NCI-H748 (cell line): ENCODE data around the gene JMY.
"Not testable (repeated sequence)": the region's sequence is repeated elsewhere in the genome, so short reads cannot be mapped to it uniquely, and the experiment has no call there.

Experiments used
- DNase-seq: peaks from one replicate; lab custom pipeline; 2025; ENCODE audit not compliant: unreplicated experiment; lab: John Stamatoyannopoulos, UW

JMY gene

DNA sequence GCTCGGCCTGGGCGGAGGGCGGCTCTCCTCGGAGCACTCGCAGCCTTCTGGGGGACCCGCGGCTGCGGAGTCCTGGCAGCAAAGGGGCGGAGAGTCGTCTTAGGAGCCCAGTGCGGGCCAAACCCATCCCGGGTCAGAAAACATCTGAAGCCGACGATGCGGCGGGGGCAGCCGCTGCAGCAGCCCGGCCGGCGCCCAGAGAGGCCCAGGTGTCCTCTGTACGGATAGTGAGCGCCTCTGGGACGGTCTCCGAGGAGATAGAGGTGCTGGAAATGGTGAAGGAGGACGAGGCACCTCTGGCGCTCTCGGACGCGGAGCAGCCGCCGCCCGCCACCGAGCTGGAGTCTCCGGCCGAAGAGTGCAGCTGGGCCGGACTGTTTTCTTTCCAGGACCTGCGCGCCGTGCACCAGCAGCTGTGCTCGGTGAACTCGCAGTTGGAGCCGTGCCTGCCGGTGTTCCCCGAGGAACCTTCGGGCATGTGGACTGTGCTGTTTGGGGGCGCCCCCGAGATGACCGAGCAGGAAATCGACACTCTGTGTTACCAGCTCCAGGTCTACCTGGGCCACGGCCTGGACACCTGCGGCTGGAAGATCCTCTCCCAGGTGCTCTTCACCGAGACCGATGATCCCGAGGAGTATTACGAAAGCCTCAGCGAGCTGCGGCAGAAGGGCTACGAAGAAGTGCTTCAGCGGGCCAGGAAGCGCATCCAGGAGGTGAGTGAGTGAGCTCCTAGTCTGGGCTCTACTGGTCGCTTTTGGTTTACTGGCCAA is 1.2 kb downstream of the JMY start:
- DNase-seq = peak; percentile 78

DNA sequence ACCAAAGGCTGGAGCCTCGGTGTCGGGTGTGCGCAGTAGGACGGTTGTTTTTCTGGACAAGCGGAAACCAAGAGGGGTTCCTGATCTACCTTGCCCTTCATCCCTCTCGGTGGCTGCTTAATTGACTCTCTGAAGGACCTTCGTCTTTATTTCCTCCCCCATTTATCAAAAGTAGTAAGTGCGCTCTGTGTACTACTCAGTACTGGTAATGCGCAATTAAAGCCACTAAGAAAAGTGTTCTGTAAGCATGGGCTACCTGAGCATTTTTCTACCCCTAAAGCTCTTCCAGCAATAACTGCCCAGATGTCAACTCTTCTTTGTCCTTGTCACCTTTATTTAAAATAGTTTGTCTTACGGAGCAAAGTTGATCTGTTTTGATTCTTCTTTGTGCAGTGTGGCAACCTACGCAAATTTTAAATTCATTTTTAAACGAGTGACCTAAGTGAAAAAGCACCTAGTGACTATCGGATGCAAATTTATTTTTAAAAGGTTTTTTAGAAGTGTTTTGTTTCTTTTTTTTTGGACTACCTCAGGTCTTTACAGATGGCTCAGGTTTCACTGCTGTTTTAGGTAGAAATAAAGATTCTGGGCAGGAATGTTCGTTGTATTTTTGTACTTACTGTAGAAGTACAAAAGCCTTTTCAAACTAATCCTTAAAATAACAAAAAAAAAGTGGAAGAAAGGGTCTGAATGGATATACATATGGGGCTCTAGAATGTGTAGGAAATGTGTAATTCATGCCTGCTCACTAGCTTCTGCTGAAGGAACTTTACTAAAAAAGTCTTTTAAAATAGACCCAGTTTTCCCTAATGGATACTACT is 2.0 kb downstream of the JMY start:
- no peak for DNase-seq

DNA sequence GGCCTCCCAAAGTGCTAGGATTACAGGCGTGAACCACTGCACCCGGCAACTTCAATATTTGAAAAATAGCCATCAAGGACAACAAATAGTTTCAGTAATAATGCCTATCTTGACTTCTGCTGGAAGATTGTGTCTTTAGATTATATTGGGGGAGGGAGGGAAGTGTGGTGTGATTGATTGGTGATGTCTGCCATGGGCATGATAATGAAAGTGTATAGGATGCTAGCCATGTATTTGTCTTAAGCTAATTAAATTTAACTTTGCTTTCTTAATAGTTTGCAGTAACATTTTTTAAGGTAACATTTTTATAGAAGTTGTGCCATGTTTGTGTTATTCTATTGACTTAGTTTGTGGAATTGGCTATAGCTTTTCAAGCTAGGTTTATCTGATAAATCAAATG is 4.6 kb downstream of the JMY start:
- DNase-seq = no peak

DNA sequence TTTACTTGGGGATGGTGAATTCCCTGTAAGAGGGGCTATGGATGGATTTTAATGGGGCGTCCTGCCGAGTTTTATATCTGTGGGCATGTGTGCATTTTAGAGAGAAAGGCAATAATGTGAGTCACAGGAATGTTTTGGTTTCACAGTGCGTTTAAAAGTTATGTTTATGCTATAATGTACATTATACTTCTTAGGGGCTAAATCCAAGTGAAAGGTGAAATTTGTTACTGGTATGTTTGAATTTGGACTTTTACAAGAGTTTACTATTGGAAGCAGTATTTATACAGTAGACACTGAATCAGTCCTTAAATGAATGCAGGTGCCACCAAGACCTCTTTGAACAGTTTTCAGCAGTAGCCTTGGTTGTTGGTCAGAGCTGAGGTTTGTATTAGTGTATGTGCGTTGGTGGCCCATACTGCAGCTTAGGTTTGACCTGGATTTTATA is 5.6 kb downstream of the JMY start:
- no peak for DNase-seq

DNA sequence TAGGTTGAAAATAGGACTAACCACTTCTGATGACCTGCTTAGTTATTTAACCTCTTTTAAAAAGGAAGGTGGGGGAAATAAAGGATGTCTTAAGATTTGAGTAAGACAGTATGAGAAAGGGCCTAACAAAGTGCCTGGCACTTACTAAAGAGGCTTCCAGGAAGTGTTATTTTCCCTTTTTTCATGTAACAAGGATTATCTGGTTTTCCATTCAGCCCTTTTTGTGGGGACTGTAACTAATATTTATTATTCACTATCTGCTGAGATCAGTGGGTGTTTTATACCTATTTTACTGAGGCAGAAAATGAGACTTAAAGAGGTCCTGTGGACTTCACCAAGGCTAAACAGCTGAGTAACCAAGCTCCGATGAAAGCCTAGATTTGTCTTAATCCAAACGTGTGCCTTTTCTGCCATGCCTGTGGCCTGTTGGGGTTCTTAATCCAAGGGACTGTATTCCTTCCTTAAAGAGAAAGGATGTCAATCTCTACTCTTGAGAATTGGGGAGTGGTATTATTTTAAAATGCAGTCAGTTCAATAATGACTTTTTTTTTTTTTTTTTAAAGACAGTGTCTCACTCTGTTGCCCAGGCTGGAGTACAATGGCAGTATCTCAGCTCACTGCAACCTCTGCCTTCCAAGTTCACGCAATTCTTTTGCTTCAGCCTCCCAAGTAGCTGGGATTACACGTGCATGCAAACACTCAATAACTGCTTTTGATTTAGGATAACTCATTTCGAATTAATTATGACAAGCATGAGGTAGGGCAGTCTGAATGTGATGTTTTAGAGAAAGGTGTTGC is 6.5 kb downstream of the JMY start:
- no peak for DNase-seq

DNA sequence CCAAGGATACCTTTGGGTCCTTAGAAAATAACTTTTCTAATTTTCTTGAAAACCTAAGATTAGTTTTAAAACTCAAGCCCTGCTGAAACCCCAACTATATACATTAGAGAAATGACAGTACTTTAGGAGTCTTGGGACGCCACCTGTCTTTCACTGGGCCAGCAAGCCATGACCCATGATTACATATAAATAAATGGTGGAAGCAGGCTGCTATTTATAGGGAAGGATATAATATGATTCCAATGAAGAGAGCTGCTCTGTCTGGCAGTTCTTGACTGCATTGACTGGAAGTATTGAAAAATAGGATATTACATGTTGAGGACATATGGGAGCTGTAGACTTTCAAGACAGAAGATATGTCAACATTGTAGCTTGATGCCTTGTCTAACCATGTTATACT is 7.3 kb downstream of the JMY start:
- no peak for DNase-seq

DNA sequence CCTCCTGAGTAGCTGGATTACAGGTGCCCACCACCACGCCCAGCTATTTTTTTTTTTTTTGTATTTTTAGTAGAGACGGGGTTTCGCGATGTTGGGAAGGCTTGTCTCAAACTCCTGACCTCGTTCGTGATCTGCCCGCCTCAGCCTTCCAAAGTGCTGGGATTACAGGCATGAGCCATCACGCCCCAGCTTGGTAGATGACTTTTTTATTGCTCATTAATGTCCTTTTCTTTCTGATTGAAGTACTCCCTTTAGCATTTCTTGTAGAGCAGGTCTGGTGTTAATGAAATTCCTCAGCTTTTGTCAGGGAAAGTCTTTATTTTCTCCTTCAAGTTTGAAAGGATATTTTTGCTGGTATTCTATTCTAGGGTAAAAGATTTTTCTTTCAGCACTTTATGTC is 18.1 kb downstream of the JMY start:
- not testable (repeated sequence) for DNase-seq

DNA sequence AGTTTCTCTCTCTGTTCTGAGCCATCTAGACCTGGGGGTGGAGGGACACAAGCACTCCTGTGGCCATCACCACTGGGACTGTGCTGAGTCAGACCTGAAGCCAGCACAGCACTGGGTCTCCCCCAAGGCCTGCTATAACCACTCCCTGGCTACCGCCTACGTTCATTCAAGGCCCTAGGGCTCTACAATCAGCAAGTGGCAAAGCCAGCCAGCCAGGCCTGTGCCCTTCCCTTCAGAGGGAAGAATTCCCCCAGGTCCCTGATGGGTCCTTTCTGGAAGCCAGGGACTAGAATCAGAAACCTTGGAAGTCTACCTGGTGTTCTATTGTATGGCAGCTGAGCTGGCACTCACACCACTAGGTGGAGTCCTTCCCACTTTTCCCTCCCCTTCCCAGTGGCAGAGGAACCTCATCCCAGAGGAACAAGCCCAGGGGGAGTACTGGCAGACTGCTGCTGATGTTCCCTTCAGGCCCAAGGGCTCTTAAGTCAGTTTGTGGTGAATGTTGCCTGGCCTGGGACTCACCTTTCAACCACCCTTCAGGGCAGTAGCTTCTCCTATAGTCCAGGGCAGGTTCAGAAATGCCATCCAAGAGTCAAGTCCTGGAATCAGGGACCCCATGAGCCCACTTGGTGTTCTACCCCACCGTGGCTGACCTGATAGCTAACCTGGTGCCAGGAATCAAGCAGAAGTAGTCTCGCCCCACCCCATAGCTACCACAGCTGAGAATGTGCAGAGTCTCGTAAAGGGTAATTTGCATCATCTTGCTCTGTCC is 20.0 kb downstream of the JMY start:
- peak; percentile 55 for DNase-seq

DNA sequence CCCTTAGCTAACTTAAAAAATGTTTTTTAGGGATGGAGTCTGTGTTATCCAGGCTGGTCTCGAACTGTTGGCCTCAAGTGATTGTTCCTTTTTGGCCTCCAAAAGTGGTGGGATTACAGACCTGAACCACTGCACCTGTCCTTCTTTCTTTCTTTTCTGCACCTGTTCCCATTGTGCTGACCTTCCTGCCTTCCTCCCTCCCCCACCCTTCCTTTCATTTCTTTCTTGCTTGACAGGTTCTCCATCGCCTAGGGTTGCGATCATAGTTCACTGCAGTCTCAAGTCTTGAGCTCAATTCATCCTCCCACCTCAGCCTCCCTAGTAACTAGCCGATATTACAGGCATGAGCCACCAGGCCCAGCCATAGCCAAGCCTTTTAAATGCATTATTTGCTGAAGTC is 20.6 kb downstream of the JMY start:
- peak; percentile 15 for DNase-seq

DNA sequence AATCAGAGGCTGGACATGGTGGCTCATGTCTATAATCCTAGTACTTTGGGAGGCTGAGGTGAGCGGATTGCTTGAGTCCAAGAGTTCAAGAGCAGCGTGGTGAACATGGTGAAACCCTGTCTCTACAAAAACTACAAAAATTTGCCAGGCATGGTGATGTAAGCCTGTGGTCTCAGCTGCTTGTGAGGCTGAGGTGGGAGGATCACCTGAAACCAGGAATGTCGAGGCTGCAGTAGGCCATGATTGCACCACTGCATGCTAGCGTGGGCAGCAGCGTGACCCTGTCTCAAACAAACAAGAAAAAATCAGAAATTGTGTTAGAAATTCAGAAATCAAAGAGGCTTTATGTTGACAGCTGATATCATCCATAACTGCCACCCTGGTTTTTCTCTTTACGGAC is 21.4 kb downstream of the JMY start:
- DNase-seq = no peak

DNA sequence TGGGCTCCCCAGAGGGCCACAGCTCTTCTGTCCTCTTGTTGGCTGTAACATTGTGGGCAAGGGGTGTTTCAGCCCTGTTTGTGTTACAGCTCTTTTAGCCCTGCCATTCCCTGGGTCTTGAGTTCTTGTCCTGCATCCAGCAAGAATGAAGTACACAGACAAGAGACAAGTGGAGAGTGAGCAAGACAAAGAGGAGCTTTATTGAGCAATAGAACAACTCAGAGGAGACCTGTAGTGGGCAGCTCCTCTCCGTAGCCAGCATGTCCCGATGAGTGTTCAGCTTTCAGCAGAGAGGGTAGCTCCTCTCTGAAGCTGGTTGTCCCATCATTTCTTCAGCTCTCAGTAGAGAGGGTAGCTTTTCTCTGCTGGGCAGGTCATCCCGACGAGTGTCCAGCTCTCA is 22.9 kb downstream of the JMY start:
- no peak for DNase-seq

DNA sequence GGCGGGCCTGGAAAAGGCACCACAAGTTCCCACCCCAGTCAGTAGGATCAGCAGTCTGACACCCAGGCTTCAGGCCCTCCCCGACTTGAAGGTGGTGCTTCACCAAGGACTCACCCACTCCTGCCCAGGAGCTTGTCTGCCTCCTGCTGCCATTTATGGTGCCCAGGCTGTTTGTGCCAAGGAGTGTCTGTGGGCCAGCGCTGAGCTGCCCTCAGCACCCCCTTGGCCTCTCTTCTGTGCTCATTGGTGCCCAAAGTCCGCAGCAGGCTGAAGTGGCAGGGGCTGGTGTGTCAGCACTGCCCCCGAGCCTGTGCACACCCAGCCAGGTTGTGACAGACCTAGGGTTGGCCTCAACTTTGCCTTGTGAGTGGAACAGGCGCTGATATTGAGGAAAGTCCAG is 23.5 kb downstream of the JMY start:
- DNase-seq = no peak

DNA sequence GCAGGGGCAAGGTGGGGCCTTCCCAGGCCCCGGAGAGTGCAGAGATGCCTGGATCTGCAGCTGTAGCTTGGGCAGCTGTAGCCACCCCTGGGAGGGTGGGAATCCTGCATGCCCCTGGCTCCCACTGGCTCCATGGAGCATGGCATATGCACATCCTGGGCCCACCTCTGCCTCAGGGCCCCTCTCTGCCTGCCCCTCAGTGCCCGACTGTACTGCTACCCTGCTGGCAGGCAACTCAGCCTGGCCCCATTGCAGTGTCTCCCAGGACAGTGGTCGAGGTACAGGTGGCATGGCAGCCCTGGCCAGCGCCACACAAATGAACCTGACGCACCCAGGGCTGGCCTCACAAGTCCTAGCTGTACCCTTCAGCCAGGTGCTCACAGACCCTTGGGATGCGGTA is 23.9 kb downstream of the JMY start:
- DNase-seq = no peak

DNA sequence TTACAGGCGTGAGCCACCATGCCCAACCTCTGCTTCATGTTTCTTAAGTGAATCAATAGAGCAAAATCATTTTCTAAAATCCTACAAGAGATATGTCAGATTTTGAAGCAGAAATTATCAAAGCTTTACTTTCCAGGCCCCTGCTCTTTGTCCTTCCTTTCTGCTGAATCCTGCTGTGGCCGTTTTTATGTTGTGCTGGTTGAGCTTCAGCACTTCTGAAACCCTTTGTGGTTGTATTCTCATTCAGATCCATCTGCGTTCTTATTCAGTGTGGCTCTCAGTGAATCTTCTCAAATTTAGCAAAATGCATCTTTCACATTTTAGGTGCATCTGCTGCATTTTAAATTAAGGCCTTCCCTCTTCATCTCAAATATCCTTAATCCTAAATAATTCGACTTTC is 26.0 kb downstream of the JMY start:
- DNase-seq = no peak

DNA sequence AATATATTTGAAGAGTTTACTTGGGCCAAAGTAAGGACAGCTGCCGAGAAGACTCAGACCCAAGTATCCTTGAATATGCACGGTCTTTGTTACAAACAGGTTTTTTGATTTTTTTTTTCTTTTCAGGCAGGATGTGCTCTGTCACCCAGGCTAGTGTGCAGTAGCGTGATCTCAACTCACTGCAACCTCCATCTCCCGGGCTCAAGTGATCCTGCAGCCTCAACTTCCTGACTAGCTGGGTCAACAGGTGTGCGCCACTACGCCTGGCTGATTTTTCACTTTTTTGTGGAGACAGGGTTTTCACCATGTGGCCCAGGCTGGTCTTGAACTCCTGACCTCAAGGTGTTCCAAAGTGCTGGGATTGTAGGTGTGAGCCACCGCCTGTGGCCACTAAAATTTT is 27.4 kb downstream of the JMY start:
- no peak for DNase-seq

DNA sequence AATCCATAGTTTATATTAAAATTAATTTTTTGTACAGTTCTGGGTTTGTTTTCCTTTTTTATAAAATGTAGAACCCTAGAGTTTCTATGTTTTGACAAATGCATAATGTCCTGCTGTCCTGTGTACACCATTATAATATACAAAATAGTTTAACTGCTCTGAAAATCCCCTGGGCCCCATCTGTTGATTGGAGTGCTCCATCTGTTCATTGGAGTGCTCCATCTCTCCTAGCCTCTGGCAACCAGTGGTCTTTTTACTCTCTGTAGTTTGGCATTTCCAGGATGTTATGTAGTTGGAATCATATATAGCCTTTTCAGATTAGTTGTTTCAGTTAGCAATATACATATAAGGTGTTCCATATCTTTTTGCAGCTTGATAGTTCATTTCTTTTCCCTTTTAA is 31.2 kb downstream of the JMY start:
- DNase-seq = no peak

DNA sequence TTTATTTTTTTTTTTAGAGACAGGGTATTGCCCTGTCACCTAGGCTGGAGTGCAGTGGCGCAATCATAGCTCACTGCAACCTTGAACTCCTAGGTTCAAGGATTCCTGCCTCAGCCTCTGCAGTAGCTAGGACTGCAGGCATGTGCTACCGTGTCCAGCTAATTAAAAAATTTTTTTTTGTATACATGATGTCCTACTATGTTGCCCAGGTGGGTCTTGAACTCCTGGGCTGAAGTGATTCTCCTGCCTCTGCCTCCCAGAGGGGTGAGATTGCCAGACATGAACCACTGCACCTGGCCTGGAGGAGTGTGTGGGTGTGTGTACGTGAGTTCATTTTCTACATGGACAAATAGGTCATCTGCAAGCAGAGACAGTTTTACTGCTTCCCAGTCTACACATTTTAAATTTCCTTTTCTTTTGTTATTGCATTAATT is 33.8 kb downstream of the JMY start:
- DNase-seq = peak; percentile 20

DNA sequence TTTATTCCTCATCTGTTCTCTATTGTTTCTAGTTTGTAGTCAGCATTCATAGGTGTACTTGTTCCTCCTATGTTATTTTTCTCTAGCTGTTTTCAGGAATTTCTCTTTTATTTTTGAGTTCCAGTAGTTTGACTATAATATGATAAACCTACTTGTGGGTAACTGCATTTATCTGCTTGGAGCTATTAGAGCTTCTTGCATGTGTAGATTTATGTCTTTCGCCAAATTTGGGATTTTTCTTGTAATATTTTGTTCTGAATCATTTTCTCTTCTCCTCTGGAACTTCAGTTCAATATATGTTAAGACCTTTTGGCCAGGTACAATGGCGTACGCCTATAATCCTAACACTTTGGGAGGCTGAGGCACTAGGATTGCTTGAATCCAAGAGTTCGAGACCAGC is 37.4 kb downstream of the JMY start:
- no peak for DNase-seq

DNA sequence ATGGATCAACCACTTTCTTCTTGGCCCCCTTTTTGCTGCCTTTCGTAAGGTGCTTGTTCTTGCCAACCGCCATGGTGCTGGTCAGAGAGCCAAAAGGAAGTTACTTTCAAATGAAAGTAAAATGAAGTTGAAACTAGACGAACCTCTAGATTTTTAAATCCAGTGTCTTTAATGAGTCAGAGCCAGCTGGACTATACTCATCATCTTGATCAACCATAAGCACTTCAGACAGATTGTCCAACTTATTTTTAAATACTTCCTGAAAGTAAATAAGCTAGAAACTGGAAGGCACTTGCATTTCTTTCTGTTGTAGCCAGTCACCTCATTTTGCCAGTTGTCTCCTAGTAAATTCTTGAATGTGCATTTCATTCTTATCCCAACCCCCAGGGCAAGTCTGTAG is 48.9 kb downstream of the JMY start:
- DNase-seq = no peak

DNA sequence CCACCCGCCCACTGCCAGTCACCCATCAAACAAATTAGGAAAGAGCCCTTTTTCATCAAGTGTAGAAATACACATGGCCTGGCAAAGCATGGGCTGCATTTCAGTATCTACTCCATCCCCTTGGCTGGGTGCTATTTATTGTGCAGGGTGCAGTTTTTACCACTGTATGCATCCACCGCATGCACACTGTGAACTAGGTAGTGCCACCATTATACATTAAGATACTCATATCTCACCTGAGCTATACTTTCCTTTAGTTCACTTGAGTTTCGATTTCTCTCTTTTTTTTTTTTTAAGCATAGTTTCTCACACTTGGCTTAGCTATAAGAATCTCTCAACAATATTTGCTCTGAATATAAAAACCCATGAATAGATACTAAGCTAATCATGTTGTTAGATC is 49.4 kb downstream of the JMY start:
- DNase-seq = no peak

DNA sequence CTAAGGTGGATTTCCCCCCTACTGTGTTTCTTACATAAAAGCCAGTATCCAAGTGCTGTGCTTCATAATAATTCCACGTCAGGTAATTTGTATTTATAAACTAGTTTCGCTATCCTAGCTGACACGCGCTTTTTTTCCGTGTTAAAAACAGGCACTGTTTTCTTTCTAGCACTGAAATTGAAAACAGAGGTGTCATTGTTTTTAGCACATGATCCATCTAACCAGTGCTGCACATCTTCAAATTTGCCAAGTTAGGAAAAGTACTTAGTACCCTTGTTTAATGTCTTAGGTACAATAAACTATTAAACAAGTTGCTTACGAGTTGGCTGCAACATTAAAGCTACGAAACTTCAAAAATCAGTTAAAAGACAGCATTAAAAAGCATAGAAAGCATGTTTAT is 49.9 kb downstream of the JMY start:
- DNase-seq = no peak
